Measurements from ENCODE around the gene INO80. TPM values are rescaled to one million over a fixed set of nuclear protein-coding genes. Genes with fewer than 3 reads are reported as not detected.

The INO80 gene
- total RNA-seq, 4 donors from 2014 or later: 25.5 to 33.0 (median 27.8) TPM

DNA sequence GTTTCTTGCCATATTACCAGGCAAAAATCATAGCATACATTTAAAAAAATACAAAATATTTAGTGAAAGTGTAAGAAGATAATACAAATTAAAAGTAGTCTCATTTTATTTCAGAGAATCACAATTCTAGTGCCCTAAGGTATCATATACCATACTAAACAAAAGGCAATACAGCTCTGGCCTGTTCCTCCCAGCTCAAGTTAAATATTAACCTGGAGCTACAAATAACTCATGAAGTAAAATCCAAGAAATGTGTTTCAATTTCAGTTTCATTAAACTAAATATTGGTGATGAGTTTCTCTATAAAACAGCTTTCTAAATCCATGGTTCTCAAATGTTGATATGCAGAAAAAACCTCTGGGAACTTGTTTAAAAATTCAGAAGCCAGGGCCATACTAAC is 67.7 kb downstream of the INO80 start:
- H3K36me3 ChIP-seq: peaks cover 4 to 89% of the 10 kb centered on the region in 2 donors
- DNase-seq (no peak), ATAC-seq (no peak)
- H3K4me3 ChIP-seq: no peak overlapping the region
- in situ Hi-C loops (cut with MboI; ENCODE audit: low sequenced_read_pairs in 4 of 4) (no loop called here), intact Hi-C loops (cut with DNase I; ENCODE audit: low total_unique reads) (no loop called here)
- H3K9me3 ChIP-seq: no peaks in the 10 kb centered on the region
- H3K27ac ChIP-seq: no peak overlapping the region
- no peaks in the 10 kb centered on the region for H3K4me1 ChIP-seq
- H3K27me3 ChIP-seq: no peaks in the 10 kb centered on the region
- TF ChIP-seq, protein P1, sequence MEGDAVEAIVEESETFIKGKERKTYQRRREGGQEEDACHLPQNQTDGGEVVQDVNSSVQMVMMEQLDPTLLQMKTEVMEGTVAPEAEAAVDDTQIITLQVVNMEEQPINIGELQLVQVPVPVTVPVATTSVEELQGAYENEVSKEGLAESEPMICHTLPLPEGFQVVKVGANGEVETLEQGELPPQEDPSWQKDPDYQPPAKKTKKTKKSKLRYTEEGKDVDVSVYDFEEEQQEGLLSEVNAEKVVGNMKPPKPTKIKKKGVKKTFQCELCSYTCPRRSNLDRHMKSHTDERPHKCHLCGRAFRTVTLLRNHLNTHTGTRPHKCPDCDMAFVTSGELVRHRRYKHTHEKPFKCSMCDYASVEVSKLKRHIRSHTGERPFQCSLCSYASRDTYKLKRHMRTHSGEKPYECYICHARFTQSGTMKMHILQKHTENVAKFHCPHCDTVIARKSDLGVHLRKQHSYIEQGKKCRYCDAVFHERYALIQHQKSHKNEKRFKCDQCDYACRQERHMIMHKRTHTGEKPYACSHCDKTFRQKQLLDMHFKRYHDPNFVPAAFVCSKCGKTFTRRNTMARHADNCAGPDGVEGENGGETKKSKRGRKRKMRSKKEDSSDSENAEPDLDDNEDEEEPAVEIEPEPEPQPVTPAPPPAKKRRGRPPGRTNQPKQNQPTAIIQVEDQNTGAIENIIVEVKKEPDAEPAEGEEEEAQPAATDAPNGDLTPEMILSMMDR (IDR thresholded peaks at IDR 0.05 in 4 of 5, conservative IDR thresholded peaks at IDR 0.05 in 1 of 5): no peak
- TF ChIP-seq POLR2A (IDR thresholded peaks at IDR 0.05): no peak

DNA sequence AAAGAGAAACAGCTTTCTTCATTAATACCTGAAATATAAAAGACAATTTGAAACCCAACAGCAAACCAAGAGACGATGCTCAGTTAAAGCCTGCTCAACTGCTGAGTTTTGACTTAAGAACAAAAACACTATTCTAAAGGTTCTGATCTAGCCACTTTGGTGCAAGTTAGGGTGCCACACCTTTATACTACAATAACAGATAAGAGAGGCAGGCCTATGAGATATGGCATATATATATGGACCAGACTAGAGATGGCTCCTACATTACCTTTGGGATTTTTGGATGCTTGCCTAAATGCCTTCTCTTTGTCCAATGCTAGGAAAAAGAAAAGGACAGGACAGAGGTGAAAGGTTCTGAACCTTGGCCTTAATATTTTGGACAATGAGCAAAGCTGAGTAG is 68.6 kb downstream of the INO80 start:
- TF ChIP-seq POLR2A (IDR thresholded peaks at IDR 0.05): no peak
- TF ChIP-seq, protein P1 (IDR thresholded peaks at IDR 0.05 in 4 of 5, conservative IDR thresholded peaks at IDR 0.05 in 1 of 5): no peak
- in situ Hi-C loops (cut with MboI; ENCODE audit: low sequenced_read_pairs in 4 of 4) (no loop called here), intact Hi-C loops (cut with DNase I; ENCODE audit: low total_unique reads) (no loop called here)
- DNase-seq (no peak), ATAC-seq (no peak)
- H3K27me3 ChIP-seq: no peaks in the 10 kb centered on the region
- peaks cover 4 to 90% of the 10 kb centered on the region in 2 donors for H3K36me3 ChIP-seq
- no peak overlapping the region for H3K4me3 ChIP-seq
- H3K4me1 ChIP-seq: no peaks in the 10 kb centered on the region
- H3K27ac ChIP-seq: no peak overlapping the region
- H3K9me3 ChIP-seq: no peaks in the 10 kb centered on the region

DNA sequence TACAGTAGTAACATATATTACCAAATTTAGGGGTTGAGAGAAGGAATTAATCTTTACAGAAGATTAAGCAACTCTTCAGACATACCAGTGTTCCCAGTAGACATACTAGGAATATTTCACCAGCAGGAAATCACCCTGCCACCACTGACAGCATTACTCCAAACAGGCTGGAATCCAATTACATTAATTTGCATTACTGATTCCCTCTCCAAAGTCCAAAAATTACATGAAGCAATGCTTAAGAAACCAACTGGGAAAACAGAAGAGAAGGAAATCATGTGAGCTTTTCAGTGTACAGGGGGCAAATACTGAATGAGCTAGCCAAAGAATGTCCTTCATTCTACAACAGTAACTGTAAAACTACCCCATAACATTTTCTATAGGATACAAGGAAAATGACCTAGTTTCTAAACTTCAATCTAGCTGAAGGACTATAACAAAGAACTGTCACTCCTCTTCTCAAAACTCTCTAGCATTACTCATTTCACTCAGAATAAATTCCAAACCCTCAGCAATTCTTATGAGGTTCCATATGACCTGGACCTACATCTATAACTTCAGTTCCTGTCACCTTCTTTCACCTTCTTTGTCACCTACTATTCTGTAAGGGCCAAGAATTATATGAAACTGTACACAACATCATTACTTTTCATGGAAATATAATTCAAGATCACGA is 72.7 kb downstream of the INO80 start:
- Histone ChIP-seq H3K4me3 (no peak overlapping the region), H3K36me3 (peaks cover 0 to 79% of the 10 kb centered on the region in 2 donors), H3K9me3 (no peaks in the 10 kb centered on the region), H3K4me1 (no peaks in the 10 kb centered on the region), H3K27me3 (no peaks in the 10 kb centered on the region), H3K27ac (no peak overlapping the region)
- in situ Hi-C loops (cut with MboI; ENCODE audit: low sequenced_read_pairs in 4 of 4): no loop called here
- TF ChIP-seq POLR2A (IDR thresholded peaks at IDR 0.05): no peak
- TF ChIP-seq, protein P1 (IDR thresholded peaks at IDR 0.05 in 4 of 5, conservative IDR thresholded peaks at IDR 0.05 in 1 of 5): no peak
- peak in 1 of 2 donors; percentile 26 for ATAC-seq
- no peak for DNase-seq
- intact Hi-C loops (cut with DNase I; ENCODE audit: low total_unique reads): no loop called here

DNA sequence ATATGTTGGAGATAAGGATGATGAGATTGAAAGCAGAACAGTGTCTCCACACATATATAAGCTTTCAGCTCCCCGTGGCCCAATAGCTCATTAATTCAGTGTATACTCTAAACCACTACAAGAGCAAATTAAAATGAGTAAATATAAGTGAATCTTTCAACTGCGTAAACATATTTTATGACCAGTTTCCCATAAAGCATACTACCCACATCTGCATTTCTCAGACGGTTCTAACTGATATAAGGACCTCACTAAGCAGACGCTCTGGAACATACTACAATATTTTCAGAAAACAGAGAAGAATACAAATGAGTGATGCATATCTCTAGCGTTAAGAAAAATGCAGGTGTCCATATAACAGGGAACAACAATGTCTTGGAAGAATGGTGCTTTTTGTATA is 73.2 kb downstream of the INO80 start:
- Histone ChIP-seq H3K4me3 (no peak overlapping the region), H3K27me3 (no peaks in the 10 kb centered on the region), H3K4me1 (no peaks in the 10 kb centered on the region), H3K27ac (no peak overlapping the region), H3K36me3 (peaks cover 0 to 75% of the 10 kb centered on the region in 2 donors), H3K9me3 (no peaks in the 10 kb centered on the region)
- ATAC-seq (no peak), DNase-seq (no peak)
- TF ChIP-seq, protein P1 (IDR thresholded peaks at IDR 0.05 in 4 of 5, conservative IDR thresholded peaks at IDR 0.05 in 1 of 5): no peak
- TF ChIP-seq POLR2A (IDR thresholded peaks at IDR 0.05): no peak
- intact Hi-C loops (cut with DNase I; ENCODE audit: low total_unique reads): no loop called here
- in situ Hi-C loops (cut with MboI; ENCODE audit: low sequenced_read_pairs in 4 of 4): no loop called here

DNA sequence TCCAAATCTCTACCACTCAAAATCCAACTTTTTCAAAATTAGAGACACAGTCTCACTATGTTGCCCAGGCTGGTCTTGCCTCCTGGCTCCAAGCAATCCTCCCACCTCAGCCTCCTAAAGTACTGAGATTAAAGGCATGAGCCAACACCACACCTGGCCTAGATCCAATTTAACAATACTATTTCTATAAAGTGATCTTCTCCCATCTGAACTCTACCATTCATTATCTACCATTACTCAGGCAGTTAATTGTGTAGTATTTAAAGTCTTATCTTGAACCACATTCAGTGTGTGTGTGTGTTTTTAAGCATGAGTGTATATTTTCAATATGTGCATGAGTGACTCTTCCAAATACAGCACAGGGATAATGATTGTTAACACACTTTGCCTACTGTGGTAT is 77.0 kb downstream of the INO80 start:
- TF ChIP-seq POLR2A (IDR thresholded peaks at IDR 0.05): no peak
- TF ChIP-seq, protein P1 (IDR thresholded peaks at IDR 0.05 in 4 of 5, conservative IDR thresholded peaks at IDR 0.05 in 1 of 5): no peak
- H3K9me3 ChIP-seq: no peaks in the 10 kb centered on the region
- DNase-seq (no peak), ATAC-seq (no peak)
- no peak overlapping the region for H3K27ac ChIP-seq
- H3K36me3 ChIP-seq: peaks cover 0 to 39% of the 10 kb centered on the region in 2 donors
- intact Hi-C loops (cut with DNase I; ENCODE audit: low total_unique reads): no loop called here
- no peaks in the 10 kb centered on the region for H3K4me1 ChIP-seq
- H3K4me3 ChIP-seq: no peak overlapping the region
- H3K27me3 ChIP-seq: no peaks in the 10 kb centered on the region
- in situ Hi-C loops (cut with MboI; ENCODE audit: low sequenced_read_pairs in 4 of 4): no loop called here
